Measurements from ENCODE around the gene HDAC7.
A peak's percentile ranks its signal among the peaks of the same experiment; 100 is the strongest.
"Not testable (repeated sequence)": the region's sequence is repeated elsewhere in the genome, so short reads cannot be mapped to it uniquely, and the experiment has no call there.

HDAC7 gene

GRCh38 chr12:47811581-47812484 is 7.9 kb downstream of the HDAC7 start:
- peak overlapping the region; percentile 99 for H3K4me2 ChIP-seq (ENCODE audit: low read length)
- H3F3A ChIP-seq (ENCODE audit: control insufficient read depth, insufficient read depth): peaks cover 34% of the 10 kb centered on the region
- peak overlapping the region; percentile 99 for H3K27ac ChIP-seq (ENCODE audit: low read depth, low read length)
- TF ChIP-seq EZH2phosphoT487 (IDR thresholded peaks at IDR 0.05; ENCODE audit: borderline replicate concordance, low read length): no peak
- no peak for TF ChIP-seq CTCF (IDR thresholded peaks at IDR 0.05; ENCODE audit: low read depth, low read length, poor library complexity, severe bottlenecking)
- peaks cover 10% of the 10 kb centered on the region; the same call in 1 of the 2 replicates for H4K20me1 ChIP-seq (ENCODE audit: control insufficient read depth, insufficient read depth, low read depth, low read length)
- H3K36me3 ChIP-seq (ENCODE audit: control insufficient read depth, low read length): peaks cover 70% of the 10 kb centered on the region
- peaks cover 99% of the 10 kb centered on the region for H3K79me2 ChIP-seq (ENCODE audit: control insufficient read depth, low read length)
- H3K9me3 ChIP-seq (ENCODE audit: control insufficient read depth, insufficient read depth, low read length): no peaks in the 10 kb centered on the region
- H3K4me3 ChIP-seq (ENCODE audit: low read length): peak overlapping the region; percentile 82
- no peaks in the 10 kb centered on the region for H3K9me2 ChIP-seq (replicated peaks; ENCODE audit: control insufficient read depth, low read length)
- peaks cover 98% of the 10 kb centered on the region for H3K4me1 ChIP-seq (ENCODE audit: control insufficient read depth, low read length)
- H3K27me3 ChIP-seq (ENCODE audit: control insufficient read depth, low read length): no peaks in the 10 kb centered on the region

GRCh38 chr12:47811072-47811396 is 8.7 kb downstream of the HDAC7 start:
- H3F3A ChIP-seq (ENCODE audit: control insufficient read depth, insufficient read depth): peaks cover 34% of the 10 kb centered on the region
- peaks cover 76% of the 10 kb centered on the region for H3K36me3 ChIP-seq (ENCODE audit: control insufficient read depth, low read length)
- H3K4me3 ChIP-seq (ENCODE audit: low read length): peak overlapping the region; percentile 82
- no peaks in the 10 kb centered on the region for H3K27me3 ChIP-seq (ENCODE audit: control insufficient read depth, low read length)
- H3K27ac ChIP-seq (ENCODE audit: low read depth, low read length): peak overlapping the region; percentile 99
- peaks cover 99% of the 10 kb centered on the region for H3K79me2 ChIP-seq (ENCODE audit: control insufficient read depth, low read length)
- H3K4me2 ChIP-seq (ENCODE audit: low read length): peak overlapping the region; percentile 99
- no peaks in the 10 kb centered on the region for H3K9me2 ChIP-seq (replicated peaks; ENCODE audit: control insufficient read depth, low read length)
- no peak for TF ChIP-seq CTCF (IDR thresholded peaks at IDR 0.05; ENCODE audit: low read depth, low read length, poor library complexity, severe bottlenecking)
- no peak for TF ChIP-seq EZH2phosphoT487 (IDR thresholded peaks at IDR 0.05; ENCODE audit: borderline replicate concordance, low read length)
- peaks cover 98% of the 10 kb centered on the region for H3K4me1 ChIP-seq (ENCODE audit: control insufficient read depth, low read length)
- no peaks in the 10 kb centered on the region for H3K9me3 ChIP-seq (ENCODE audit: control insufficient read depth, insufficient read depth, low read length)
- H4K20me1 ChIP-seq (ENCODE audit: control insufficient read depth, insufficient read depth, low read depth, low read length): peaks cover 10% of the 10 kb centered on the region; the same call in 1 of the 2 replicates

- Histone ChIP-seq H3K79me2 (ENCODE audit: control insufficient read depth, low read length) (peaks cover 99% of the 10 kb centered on the region), H3K4me3 (ENCODE audit: low read length) (peak overlapping the region; percentile 82), H3K4me2 (ENCODE audit: low read length) (peak overlapping the region; percentile 99), H3K36me3 (ENCODE audit: control insufficient read depth, low read length) (peaks cover 81% of the 10 kb centered on the region), H3K4me1 (ENCODE audit: control insufficient read depth, low read length) (peaks cover 98% of the 10 kb centered on the region), H3K27ac (ENCODE audit: low read depth, low read length) (peak overlapping the region; percentile 99), H3F3A (ENCODE audit: control insufficient read depth, insufficient read depth) (peaks cover 28% of the 10 kb centered on the region)
- not testable (repeated sequence) for H4K20me1 ChIP-seq (ENCODE audit: control insufficient read depth, insufficient read depth, low read depth, low read length); H3K9me2 ChIP-seq (replicated peaks; ENCODE audit: control insufficient read depth, low read length); H3K9me3 ChIP-seq (ENCODE audit: control insufficient read depth, insufficient read depth, low read length); H3K27me3 ChIP-seq (ENCODE audit: control insufficient read depth, low read length)
Observed at GRCh38 chr12:47809518-47809917, 10.2 kb downstream of the HDAC7 start.
